PC-3 (cell line): Measurements from ENCODE around the gene CCDC159.

Experiments
- CTCF ChIP-seq: fragments of 300-600 bp; sonication (generic); conservative IDR thresholded peaks from 2 replicates; pipeline ENCODE4 v1.5.1; 2017; ENCODE audit warnings: antibody characterized with exemption, low read depth, mild to moderate bottlenecking, low read length
- EZH2 ChIP-seq: fragments of 300-600 bp; sonication (generic); IDR thresholded peaks from one replicate; pipeline ENCODE4 v1.6.1; 2017; ENCODE audit warnings: antibody characterized with exemption, mild to moderate bottlenecking, low read length; ENCODE audit not compliant: unreplicated experiment
- EZH2phosphoT487 ChIP-seq: fragments of 300-600 bp; sonication (generic); IDR thresholded peaks from 2 replicates; pipeline ENCODE4 v1.6.1; 2018; ENCODE audit warnings: mild to moderate bottlenecking, antibody characterized with exemption, low read length, borderline replicate concordance

GRCh38 chr19:11361037-11361770 lies 14.9 kb downstream of the CCDC159 start:
- TF ChIP-seq CTCF (no peak), EZH2phosphoT487 (no peak), EZH2 (no peak)
